HG02610 (cell line): ENCODE measurements around the gene KCNC3.

Source experiments
- ATAC-seq: cut with Tn5 transposase; IDR thresholded peaks from one replicate; pipeline ENCODE4 v1.9.1; 2021; ENCODE audit warnings: mild to moderate bottlenecking, moderate library complexity; ENCODE audit not compliant: unreplicated experiment

The KCNC3 gene

GRCh38 chr19:50280074-50280473 lies 49.1 kb downstream of the KCNC3 start:
- no peak for ATAC-seq

- ATAC-seq = no peak
Observed at GRCh38 chr19:50277966-50278580, 51.1 kb downstream of the KCNC3 start.

GRCh38 chr19:50276370-50277063 lies 52.7 kb downstream of the KCNC3 start:
- ATAC-seq = no peak

- no peak for ATAC-seq
Observed at GRCh38 chr19:50275577-50276368, 53.4 kb downstream of the KCNC3 start.

DNA sequence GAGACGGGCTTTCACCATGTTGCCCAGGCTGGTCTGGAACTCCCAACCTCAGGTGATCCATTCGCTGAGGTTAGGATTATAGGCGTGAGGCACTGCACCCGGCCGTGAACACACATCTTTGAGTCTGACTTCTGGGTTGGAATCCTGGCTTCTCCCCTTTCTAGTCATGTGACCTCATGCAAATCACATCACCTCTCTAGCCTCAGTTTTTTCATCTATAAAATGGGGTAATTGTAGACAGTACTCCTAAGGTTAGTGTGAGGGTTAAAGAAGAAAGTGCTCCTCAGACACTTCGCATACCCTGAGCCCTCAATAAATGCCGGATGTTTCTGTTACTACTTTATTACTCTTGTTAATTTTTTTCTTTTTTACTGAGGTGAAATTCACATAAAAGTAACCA lies 55.4 kb downstream of the KCNC3 start:
- ATAC-seq = no peak

DNA sequence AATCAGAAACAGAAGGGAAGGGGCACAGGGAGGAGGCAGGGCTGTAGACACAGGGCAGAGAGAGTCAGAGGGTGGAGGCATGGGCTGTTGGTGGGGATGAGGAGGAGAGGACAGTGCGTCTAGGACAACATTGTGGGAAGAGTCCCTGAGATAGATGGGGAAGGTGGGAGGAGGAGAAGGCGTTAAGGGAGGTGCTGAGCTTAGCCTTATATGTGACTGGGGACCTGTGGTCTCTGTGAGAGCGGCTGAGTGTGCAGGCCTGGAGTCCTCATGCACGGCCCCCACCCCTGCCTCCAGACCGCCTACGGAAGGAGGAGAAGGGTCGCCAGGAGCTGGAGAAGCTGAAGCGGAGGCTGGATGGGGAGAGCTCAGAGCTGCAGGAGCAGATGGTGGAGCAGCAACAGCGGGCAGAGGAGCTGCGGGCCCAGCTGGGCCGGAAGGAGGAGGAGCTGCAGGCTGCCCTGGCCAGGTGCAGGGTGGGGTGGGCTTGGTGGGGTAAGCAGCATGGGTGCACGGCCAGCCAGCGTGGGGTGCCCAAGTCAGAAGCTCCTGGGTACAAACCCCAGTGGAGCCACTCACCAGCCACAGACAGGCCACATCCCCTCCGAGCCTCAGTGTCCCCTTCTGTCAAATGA lies 56.8 kb downstream of the KCNC3 start:
- no peak for ATAC-seq

DNA sequence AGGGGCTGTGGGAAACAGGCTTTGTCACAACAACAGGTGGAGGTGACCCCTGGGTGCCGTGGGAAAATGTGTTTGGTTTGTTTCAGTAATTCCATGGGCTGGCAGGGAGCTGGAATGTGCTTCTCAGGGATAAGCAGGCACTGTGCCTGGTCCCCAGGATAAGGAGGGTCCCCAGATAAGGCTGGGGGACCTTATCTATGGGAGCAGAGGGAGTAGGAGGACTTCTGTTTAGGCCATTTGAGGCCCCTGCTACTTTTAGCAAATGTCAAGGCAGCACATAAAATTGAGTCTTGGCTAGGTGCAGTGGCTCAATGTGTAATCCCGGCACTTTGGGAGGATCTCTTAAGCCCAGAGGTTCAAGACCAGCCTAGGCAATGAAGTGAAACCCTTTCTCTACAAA lies 59.5 kb downstream of the KCNC3 start:
- no peak for ATAC-seq

DNA sequence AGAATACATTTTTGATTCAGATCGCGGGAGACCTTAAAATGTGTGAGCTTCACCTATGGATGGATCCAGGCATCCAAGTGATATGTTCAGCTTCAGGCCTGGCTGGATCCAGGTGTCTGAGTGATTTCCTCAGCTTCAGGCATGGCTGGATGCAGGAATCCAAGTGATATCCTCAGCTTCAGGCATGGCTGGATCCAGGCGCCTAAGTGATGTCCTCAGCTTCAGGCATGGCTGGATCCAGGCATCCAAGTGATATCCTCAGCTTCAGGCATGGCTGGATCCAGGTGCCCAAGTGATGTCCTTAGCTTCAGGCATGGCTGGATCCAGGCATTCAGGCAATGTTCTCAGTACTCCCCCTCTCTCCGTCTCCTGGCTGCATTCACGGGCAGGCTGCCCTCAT lies 60.7 kb downstream of the KCNC3 start:
- ATAC-seq = no peak

GRCh38 chr19:50268041-50268440 lies 61.1 kb downstream of the KCNC3 start:
- no peak for ATAC-seq

DNA sequence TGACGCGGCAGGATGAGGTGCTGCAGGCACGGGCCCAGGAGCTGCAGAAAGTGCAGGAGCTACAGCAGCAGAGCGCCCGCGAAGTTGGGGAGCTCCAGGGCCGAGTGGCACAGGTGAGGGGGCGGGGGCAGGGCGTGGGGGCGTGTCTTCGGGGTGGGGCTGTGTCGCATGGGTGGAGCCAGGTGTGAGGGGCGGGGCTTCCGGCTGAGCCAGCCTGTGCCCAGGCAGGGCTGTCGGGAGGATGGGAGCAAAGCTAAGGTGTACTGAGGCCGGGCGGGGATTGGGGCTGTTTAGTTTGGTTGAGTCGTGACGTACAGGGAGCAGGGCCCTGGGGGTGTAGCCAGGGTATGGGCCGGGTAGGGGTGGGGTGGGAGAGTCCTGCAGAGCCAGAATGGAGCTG lies 62.3 kb downstream of the KCNC3 start:
- ATAC-seq = no peak

- ATAC-seq = no peak
Observed at GRCh38 chr19:50266041-50266440, 63.1 kb downstream of the KCNC3 start.

GRCh38 chr19:50264483-50265186 lies 64.5 kb downstream of the KCNC3 start:
- ATAC-seq = no peak

DNA sequence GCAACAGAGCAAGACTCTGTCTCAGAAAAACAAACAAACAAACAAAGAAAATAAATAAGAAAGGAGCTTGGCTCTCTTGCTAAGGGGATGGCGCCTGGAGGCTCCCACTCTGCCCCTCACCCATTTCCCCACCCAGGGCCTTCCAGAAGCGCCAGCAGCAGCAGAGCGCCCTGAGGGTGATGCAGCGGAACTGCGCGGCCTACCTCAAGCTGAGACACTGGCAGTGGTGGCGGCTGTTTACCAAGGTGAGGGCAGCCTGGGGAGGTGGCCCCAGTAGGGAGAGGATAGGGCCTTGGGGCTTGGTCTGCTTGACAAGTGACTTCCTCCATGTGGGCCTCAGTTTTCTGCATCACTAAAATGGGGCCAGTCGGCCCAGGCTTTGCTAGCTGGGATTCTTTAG lies 66.0 kb downstream of the KCNC3 start:
- ATAC-seq = no peak
